ENCODE data around the gene MBNL2. TPM values are rescaled to one million over a fixed set of nuclear protein-coding genes. Genes with fewer than 3 reads are reported as not detected.

The MBNL2 gene
- total and polyA plus RNA-seq, 7 donors, result 11.8 to 110 (median 84.7) TPM

DNA sequence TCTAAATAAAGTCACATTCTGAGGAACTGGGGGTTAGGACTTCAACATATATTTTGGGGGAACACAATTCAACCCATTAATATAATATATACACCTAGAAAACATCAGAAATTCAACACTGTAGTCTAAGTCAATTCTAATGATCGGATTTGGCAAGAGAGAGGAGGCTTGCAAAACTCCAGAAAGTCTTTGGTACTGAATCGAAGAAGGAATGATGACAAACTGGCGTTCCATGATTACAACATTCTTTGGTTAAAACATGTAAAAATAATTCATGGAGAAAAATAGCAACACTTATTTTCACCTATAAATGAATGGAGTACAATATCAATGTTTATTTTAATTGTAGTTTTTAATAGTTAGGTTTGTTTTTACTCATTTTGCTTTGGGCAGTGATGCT lies 62.4 kb downstream of the MBNL2 start:
- intact Hi-C loops (cut with DNase I), result loop anchor here (5.0 kb wide), 2 partner anchors 62 to 167 kb away; partner anchors contain the start of gene MBNL2
- Histone ChIP-seq H3K4me3 (no peak overlapping the region), H3K9me3 (no peaks in the 10 kb centered on the region), H3K36me3 (no peaks in the 10 kb centered on the region), H3K27me3 (no peaks in the 10 kb centered on the region), H3K27ac (peak overlapping the region in 3 of 4 donors; percentile 29 to 89 (median 86)), H3K4me1 (peaks cover 0 to 95% (median 85%) of the 10 kb centered on the region in 4 donors)
- 83 to 95% methylated on average over 3 of the region's 3 CpGs for WGBS, 2 donors
- no peak for DNase-seq
- TF ChIP-seq POLR2A (IDR thresholded peaks at IDR 0.05), result no peak
- TF ChIP-seq EP300 (IDR thresholded peaks at IDR 0.05), result no peak
- TF ChIP-seq, protein P1, sequence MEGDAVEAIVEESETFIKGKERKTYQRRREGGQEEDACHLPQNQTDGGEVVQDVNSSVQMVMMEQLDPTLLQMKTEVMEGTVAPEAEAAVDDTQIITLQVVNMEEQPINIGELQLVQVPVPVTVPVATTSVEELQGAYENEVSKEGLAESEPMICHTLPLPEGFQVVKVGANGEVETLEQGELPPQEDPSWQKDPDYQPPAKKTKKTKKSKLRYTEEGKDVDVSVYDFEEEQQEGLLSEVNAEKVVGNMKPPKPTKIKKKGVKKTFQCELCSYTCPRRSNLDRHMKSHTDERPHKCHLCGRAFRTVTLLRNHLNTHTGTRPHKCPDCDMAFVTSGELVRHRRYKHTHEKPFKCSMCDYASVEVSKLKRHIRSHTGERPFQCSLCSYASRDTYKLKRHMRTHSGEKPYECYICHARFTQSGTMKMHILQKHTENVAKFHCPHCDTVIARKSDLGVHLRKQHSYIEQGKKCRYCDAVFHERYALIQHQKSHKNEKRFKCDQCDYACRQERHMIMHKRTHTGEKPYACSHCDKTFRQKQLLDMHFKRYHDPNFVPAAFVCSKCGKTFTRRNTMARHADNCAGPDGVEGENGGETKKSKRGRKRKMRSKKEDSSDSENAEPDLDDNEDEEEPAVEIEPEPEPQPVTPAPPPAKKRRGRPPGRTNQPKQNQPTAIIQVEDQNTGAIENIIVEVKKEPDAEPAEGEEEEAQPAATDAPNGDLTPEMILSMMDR (IDR thresholded peaks at IDR 0.05), result no peak
- no peak for TF ChIP-seq POLR2AphosphoS5 (IDR thresholded peaks at IDR 0.05)

DNA sequence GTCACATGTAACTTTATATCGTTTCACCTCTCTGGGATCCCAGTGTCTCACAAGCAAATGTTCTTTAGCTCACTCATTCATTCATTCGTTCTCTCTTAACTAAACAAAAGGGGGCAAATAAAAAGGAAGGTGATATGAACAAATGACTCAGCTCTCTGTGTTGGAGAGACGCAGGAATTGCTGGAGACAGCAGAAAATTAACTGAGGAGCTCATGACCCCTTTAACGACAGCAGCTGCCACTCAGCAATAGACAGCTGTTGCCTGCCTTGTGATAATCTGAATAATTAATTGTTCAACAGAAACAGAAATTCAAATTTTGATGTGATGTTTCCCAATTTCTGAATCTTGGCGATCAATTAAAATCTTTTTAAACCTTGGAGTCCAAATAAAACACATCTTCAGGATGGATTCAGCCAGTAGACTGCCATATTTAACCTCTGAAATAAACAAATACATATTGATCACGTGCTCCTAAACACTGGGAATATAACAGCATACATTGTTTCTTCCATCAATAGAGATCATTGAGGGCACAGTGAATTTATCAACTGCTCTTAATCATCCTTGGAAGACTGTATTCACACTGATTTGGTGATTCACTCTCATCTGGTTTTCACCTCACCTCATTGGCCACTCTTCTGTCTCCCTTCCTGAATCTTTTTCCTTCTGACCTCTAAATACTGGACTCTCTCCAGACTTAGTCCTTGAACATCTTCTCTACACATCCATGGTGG lies 63.3 kb downstream of the MBNL2 start:
- H3K4me3 ChIP-seq, result no peak overlapping the region
- H3K27me3 ChIP-seq, result no peaks in the 10 kb centered on the region
- H3K36me3 ChIP-seq, result no peaks in the 10 kb centered on the region
- no peak for TF ChIP-seq POLR2A (IDR thresholded peaks at IDR 0.05)
- no peak for TF ChIP-seq EP300 (IDR thresholded peaks at IDR 0.05)
- TF ChIP-seq POLR2AphosphoS5 (IDR thresholded peaks at IDR 0.05), result no peak
- TF ChIP-seq, protein P1 (IDR thresholded peaks at IDR 0.05), result no peak
- DNase-seq, result no peak
- intact Hi-C loops (cut with DNase I), result no loop called here
- H3K4me1 ChIP-seq, result peaks cover 0 to 94% (median 80%) of the 10 kb centered on the region in 4 donors
- H3K27ac ChIP-seq, result peak overlapping the region in 2 of 4 donors; percentile 86 to 89
- H3K9me3 ChIP-seq, result no peaks in the 10 kb centered on the region
- 91% methylated on average over 6 of the region's 6 CpGs for WGBS, 2 donors

DNA sequence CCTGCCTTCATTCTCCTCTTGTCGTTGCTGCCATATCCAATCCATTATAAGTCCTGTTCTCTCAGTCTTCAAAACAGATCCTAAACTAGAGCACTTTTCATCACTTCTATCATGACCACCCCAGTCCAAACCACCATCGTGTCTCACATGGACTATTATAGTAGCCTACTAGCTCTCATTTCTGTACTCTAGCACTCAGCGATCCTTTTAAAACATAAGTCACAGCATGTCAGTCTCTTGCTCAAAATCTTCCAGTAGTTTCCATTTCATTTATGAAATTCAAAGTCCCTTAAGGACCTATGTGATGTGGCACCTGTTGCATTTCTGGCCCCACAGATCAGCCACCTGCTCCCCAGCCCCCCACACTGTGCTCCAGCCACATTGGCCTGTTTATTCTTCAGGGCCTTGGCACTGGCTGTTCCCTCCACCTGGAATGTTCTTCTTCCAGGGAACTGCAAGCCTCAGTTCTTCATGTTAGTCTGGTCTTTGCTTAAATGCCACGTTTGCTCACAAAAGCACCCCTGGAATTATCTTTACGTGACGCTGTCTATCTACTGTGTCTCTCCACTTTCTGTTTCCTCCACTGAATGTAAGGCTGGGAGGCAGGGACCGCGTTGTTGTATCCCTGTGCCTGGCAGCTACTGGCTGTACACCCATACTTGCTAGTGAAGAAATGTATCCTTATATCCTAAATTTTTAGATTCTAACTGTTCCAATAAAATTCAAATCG lies 64.3 kb downstream of the MBNL2 start:
- H3K9me3 ChIP-seq, result no peaks in the 10 kb centered on the region
- intact Hi-C loops (cut with DNase I), result no loop called here
- H3K27ac ChIP-seq, result peak overlapping the region in 3 of 4 donors; percentile 5 to 89 (median 86)
- no peak overlapping the region for H3K4me3 ChIP-seq
- DNase-seq, result no peak
- TF ChIP-seq POLR2A (IDR thresholded peaks at IDR 0.05) (no peak), POLR2AphosphoS5 (IDR thresholded peaks at IDR 0.05) (no peak), EP300 (IDR thresholded peaks at IDR 0.05) (no peak)
- TF ChIP-seq, protein P1 (IDR thresholded peaks at IDR 0.05), result no peak
- no peaks in the 10 kb centered on the region for H3K36me3 ChIP-seq
- WGBS, 2 donors, result 45 to 81% methylated on average over 9 of the region's 9 CpGs
- peaks cover 0 to 91% (median 77%) of the 10 kb centered on the region in 4 donors for H3K4me1 ChIP-seq
- no peaks in the 10 kb centered on the region for H3K27me3 ChIP-seq

DNA sequence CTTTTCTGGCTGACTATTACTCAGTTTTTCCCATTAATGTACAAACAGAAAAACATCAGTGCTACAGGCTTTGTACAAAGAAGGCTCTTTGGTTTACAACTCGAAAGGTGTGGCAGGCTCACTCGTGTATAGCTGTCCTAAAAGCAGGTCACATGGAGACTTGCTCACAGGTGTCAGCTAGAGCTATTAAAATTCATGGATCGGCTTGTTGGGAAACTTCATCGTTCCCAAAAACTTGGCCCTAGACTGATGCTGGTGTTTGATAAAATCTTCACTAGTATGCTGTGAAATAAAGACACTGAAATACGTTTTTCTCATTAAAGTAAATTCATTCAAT lies 64.9 kb downstream of the MBNL2 start:
- 19 to 72% methylated on average over 5 of the region's 5 CpGs for WGBS, 2 donors
- intact Hi-C loops (cut with DNase I), result no loop called here
- H3K27ac ChIP-seq, result peak overlapping the region in 3 of 4 donors; percentile 5 to 89 (median 86)

More for the DNA sequence above, 64.9 kb downstream of the MBNL2 start:
- Histone ChIP-seq H3K9me3 (no peaks in the 10 kb centered on the region), H3K4me1 (peaks cover 0 to 86% (median 72%) of the 10 kb centered on the region in 4 donors), H3K27me3 (no peaks in the 10 kb centered on the region), H3K4me3 (no peak overlapping the region), H3K36me3 (no peaks in the 10 kb centered on the region)
- no peak for TF ChIP-seq POLR2A (IDR thresholded peaks at IDR 0.05)
- no peak for TF ChIP-seq POLR2AphosphoS5 (IDR thresholded peaks at IDR 0.05)
- no peak for TF ChIP-seq EP300 (IDR thresholded peaks at IDR 0.05)
- TF ChIP-seq, protein P1 (IDR thresholded peaks at IDR 0.05), result no peak
- no peak for DNase-seq
